HAP-1 (cell line): ENCODE results near the gene PCMT1.
"Not testable (repeated sequence)": the region's sequence is repeated elsewhere in the genome, so short reads cannot be mapped to it uniquely, and the experiment has no call there.

Source experiments
- DNase-seq, 2 experiments: peaks; one replicate each; pipeline ENCODE4 v3.0.0-alpha.2; 2016 to 2020; ENCODE audit warnings: low spot score in 2 of 2
- H3K27me3 ChIP-seq: fragments of 250-450 bp; sonication (Bioruptor Pico); 2 replicates; pipeline ENCODE4 v1.5.1; 2020; ENCODE audit warnings: low read depth, mild to moderate bottlenecking, moderate library complexity
- H3K36me3 ChIP-seq: fragments of 250-450 bp; sonication (Bioruptor Pico); replicated peaks from 2 replicates; pipeline ENCODE4 v1.5.1; 2020; ENCODE audit warnings: mild to moderate bottlenecking
- H3K4me1 ChIP-seq: fragments of 250-450 bp; sonication (Bioruptor Pico); 2 replicates; pipeline ENCODE4 v1.5.1; 2020; ENCODE audit warnings: mild to moderate bottlenecking
- H3K4me3 ChIP-seq: fragments of 250-450 bp; sonication (Bioruptor Pico); 2 replicates; pipeline ENCODE4 v1.5.1; 2020; ENCODE audit warnings: mild to moderate bottlenecking, moderate library complexity
- H3K9me3 ChIP-seq: fragments of 250-450 bp; sonication (Bioruptor Pico); 2 replicates; pipeline ENCODE4 v1.5.1; 2020; ENCODE audit warnings: mild to moderate bottlenecking, moderate library complexity
- in situ Hi-C: fragments of 300-500 bp; cut with MboI; formaldehyde crosslinking; loops from 3 replicates; pipeline ENCODE4 v1.14.3; 2020; ENCODE audit warnings: low sequenced_read_pairs, inconsistent platforms, mixed read lengths

PCMT1 gene

DNA sequence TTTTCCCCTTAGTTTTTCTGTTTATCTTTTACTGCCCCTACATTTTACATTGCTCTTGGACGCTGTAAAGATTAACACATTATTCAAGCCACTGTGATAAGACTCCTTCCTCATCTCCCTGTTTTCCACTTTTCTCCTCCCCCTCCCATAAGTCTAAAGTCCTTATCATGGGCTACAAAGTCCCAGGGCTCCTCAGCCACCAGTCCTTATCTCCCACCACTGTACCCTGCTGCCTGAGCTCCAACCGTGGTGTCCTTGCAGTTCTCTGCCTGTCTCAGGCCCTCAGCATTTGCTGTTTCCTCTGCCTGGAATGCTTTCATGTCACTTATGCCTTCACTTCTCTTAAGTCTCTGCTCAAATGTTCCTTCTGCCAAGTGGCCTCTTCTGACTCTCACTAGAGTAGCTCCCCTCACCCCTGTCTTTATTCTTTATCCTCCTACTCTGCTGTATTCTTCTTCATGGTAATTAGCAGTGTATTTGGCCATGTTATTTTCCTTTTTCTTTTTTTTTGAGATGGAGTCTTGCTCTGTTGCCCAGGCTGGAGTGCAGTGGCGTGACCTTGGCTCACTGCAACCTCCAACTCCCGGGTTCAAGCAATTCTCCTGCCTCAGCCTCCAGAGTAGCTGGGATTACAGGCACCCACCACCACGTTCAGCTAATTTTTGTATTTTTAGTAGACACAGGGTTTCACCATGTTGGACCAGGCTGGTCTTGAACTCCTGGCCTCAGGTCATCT lies 20.9 kb upstream of the PCMT1 start:
- in situ Hi-C loops, result no loop called here
- H3K9me3 ChIP-seq, result no peaks in the 10 kb centered on the region
- H3K27me3 ChIP-seq, result no peaks in the 10 kb centered on the region
- peaks cover 4% of the 10 kb centered on the region for H3K4me1 ChIP-seq
- no peak overlapping the region for H3K4me3 ChIP-seq
- DNase-seq, result no peak
- peaks cover 66% of the 10 kb centered on the region for H3K36me3 ChIP-seq

DNA sequence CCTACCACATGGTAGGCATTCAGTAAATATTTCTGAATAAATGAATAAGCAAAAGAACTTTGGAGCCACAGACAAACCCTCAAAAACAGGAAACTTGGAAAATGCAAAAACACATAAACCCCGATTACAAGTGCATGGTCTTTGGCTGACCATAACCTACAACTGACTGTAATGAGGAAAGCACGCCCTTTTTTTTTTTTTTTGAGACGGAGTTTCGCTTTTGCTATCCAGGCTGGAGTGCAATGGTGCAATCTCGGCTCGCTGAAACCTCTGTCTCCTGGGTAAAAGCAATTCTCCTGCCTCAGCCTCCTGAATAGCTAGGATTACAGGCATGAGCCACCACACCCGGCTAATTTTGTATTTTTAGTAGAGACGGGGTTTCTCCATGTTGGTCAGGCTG lies 19.7 kb upstream of the PCMT1 start:
- no peaks in the 10 kb centered on the region for H3K27me3 ChIP-seq
- H3K36me3 ChIP-seq, result peaks cover 67% of the 10 kb centered on the region
- no peaks in the 10 kb centered on the region for H3K9me3 ChIP-seq
- no peak overlapping the region for H3K4me3 ChIP-seq
- H3K4me1 ChIP-seq, result no peaks in the 10 kb centered on the region
- no peak for DNase-seq
- in situ Hi-C loops, result no loop called here

DNA sequence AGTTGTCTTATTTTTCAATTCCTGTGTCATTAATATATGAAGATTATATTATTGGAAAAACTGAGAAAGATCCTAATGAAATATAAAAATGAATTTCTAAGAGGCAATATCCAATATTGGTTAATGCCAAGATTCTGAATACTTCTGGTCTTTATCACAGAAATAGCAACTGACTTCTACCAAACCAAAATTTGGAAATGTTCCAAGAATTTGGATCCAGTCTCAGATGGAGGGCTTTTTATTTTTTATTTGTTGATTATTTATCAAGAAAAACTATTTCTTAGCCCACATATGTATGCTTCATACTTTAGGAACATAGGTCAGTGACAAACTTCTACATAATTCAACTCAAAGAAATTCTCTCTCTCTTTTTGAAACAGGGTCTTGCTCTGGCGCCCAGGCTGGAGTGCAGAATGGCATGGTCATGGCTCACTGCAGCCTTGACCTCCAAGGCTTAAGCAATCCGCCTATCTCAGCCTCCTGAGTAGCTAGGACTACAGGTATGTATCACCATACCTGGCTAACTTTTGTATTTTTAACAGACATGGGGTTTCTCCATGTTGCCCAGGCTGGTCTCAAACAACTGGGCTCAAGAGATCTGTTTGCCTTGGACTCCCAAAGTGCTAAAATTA lies 16.3 kb upstream of the PCMT1 start:
- Histone ChIP-seq H3K4me1 (no peaks in the 10 kb centered on the region), H3K27me3 (no peaks in the 10 kb centered on the region), H3K9me3 (no peaks in the 10 kb centered on the region), H3K36me3 (peaks cover 70% of the 10 kb centered on the region), H3K4me3 (no peak overlapping the region)
- no peak for DNase-seq
- in situ Hi-C loops, result no loop called here

DNA sequence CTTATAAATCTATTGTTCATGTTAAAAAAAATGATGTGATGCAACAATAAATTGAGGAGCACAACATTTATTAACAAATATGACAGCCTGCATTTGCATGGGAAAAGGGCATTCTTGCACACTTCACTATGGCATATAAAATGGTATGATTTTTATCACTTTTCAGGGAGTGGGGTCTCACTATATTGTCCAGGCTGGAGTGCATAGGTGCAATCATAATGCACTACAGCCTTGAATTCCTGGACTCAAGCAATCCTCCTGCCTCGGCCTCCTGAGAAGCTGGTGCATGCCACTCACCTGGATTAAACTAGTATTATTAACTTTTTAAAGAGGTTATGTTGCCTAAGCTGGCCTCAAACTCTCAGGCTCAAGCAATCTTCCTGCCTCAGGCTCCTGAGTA lies 14.6 kb upstream of the PCMT1 start:
- peaks cover 68% of the 10 kb centered on the region for H3K36me3 ChIP-seq
- no peaks in the 10 kb centered on the region for H3K4me1 ChIP-seq
- no peaks in the 10 kb centered on the region for H3K9me3 ChIP-seq
- H3K27me3 ChIP-seq, result no peaks in the 10 kb centered on the region
- no peak overlapping the region for H3K4me3 ChIP-seq
- no peak for DNase-seq
- in situ Hi-C loops, result no loop called here

DNA sequence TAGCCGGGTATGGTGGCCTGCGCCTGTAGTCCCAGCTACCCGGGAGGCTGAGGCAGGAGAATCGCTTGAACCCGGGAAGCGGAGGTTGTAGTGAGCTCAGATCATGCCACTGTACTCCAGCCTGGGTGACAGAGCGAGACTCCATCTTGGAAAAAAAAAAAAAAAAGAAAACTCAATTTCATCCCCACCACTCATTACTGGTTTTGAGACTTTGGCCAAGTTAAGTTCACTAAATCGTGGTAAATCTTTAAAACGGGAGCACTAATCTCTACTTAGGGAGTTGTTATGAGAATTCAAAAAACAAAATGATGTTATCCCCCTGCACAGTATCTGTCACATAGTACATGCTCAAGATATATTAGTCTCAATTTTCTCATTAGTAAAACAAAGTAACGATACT lies 4.3 kb upstream of the PCMT1 start:
- Histone ChIP-seq H3K4me3 (peak overlapping the region; percentile 78), H3K36me3 (peaks cover 37% of the 10 kb centered on the region), H3K4me1 (peaks cover 14% of the 10 kb centered on the region)
- H3K27me3 ChIP-seq, in situ Hi-C loops, DNase-seq, H3K9me3 ChIP-seq: not testable (repeated sequence)

DNA sequence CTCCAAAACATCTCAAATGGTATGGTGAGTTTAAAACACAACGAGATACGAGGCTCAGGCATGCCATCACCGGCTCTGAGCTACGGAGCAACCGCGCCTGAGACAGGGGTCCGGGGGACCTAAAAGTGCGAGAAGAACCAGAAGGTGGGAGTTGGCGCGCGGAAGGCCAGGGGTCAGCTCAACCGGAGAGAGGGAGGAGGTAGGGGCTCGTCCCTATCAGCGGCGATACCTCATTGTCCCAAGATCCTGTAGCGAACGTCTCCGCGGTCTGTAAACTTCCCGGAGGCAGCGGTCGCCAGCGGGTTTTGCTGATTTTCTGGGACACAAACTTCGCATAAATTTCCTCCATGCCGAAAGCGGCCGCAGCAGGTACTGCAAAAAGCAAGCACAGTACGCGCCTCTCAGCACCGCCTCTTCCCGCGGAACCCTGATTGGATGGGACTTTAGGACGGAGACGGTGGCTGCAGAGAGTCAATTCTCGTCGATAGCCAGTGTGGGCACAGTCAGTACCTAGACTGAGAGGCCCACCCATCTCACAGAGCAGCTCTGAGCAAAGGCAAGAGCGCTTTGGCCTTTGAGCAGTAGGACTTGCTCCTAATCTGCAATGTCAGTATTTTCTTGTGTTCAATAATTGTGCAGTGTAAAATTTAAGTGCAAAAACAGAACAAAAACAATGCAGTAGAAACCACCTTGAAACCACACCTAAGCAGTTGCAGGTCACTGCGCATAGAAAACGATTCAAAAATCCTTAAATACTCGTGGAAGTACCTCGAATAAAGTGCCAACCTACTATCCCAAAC lies 3.2 kb upstream of the PCMT1 start, which contains the start of gene NUP43:
TSS of gene NUP43 (minus strand) at position 383 of the 800 bp plus-strand sequence. CDS start at position 349, 34 bp downstream.
- H3K4me3 ChIP-seq, result peak within 1 kb of the TSS; percentile 78
- in situ Hi-C loops, result no loop called here
- H3K4me1 ChIP-seq, result peaks cover 14% of the 10 kb centered on the region
- H3K36me3 ChIP-seq, result peaks cover 26% of the 10 kb centered on the region
- H3K27me3 ChIP-seq, result no peaks in the 10 kb centered on the region
- H3K9me3 ChIP-seq, result no peaks in the 10 kb centered on the region
- DNase-seq, result peak; percentile 91 to 97

DNA sequence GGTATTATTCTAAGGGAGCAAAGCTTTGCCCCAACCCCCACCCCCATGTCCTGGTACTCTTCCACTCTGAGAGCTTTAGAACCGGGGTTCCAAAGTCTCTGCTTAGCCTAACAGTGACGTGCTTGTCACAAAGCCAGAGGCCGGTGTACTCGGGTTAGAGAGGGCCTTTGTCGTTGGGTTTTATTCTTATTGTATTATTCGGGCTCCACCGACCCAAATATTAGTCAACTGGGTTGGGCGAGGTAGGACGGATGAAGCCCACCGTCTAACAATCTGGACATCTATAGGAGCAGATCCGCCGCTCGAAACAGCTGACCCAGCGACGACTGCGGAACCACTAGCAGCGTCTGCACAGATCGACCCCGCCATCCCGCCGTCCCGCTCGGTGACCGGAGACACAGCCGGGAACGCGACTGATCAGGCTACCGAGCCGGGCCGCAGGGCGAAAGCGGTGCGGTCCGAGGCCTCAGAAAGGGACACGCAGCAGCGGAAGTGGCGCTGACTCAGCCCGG lies 403 bp upstream of the PCMT1 start:
- H3K9me3 ChIP-seq, H3K27me3 ChIP-seq, in situ Hi-C loops, H3K36me3 ChIP-seq, DNase-seq: not testable (repeated sequence)
- Histone ChIP-seq H3K4me3 (peak overlapping the region; percentile 95), H3K4me1 (peaks cover 17% of the 10 kb centered on the region)

DNA sequence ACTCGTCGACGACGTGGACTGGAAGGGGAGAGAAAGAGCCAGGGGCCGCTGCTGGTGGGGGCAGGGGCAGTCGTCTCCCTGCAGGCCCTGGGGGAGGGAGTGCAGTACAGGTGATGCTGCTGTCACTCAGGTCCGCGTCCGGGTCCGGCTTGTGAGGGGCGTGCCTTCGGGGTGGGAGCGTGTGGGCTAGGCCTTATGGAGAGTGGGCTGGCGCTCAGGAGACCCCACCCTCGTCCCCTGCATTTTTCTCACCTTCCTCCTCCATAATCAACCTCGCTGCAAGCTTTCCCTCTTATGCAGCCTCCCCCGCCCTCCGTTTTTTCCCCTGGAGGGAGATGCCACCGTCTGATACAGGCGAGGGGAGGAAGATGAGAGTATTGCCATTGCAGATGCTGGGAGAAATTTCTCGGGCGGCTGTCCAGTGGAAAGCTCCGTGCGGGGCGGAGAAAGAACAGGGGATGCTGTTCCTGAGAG lies 632 bp downstream of the PCMT1 start:
- Histone ChIP-seq H3K4me1 (peaks cover 17% of the 10 kb centered on the region), H3K9me3 (no peaks in the 10 kb centered on the region), H3K36me3 (peaks cover 7% of the 10 kb centered on the region), H3K27me3 (no peaks in the 10 kb centered on the region), H3K4me3 (peak overlapping the region; percentile 95)
- peak; percentile 86 to 90 for DNase-seq
- in situ Hi-C loops, result no loop called here

DNA sequence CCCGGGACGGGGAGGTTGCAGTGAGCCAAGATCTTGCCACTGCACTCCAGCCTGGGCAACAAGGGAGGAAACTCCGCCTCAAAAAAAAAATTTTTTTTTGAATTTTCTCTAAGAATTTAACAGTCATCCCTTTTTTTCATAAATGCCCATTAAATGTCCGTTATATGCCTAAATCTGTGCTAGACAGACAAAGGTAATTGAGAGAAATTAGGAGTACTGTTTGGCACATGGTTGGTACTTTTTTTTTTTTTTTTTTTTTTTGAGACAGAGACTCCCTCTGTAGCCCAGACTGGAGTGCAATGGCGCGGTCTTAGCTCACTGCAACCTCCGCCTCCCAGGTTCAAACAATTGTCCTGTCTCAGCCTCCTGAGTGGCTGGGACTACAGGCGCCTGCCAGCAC lies 1.7 kb downstream of the PCMT1 start:
- Histone ChIP-seq H3K9me3 (no peaks in the 10 kb centered on the region), H3K36me3 (peaks cover 3% of the 10 kb centered on the region), H3K27me3 (no peaks in the 10 kb centered on the region), H3K4me1 (peaks cover 12% of the 10 kb centered on the region), H3K4me3 (peak overlapping the region; percentile 95)
- no peak for DNase-seq
- in situ Hi-C loops, result no loop called here

DNA sequence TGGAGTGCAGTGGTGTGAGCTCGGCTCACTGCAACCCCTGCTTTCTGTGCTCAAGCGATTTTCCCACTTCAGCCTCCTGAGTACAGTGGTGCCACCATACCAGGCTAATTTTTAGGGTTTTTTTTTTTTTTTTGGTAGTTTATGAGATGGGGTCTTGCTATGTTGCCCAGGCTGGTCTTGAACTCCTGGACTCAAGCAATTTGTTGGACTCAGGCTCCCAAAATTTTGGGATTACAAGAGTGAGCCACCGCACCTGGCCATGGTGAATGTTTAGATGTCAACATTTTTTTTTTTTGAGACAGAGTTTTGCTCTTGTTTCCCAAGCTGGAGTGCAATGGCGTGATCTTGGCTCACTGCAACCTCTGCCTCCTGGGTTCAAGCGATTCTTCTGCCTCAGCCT lies 2.4 kb downstream of the PCMT1 start:
- H3K4me1 ChIP-seq, DNase-seq, in situ Hi-C loops, H3K27me3 ChIP-seq, H3K36me3 ChIP-seq, H3K4me3 ChIP-seq, H3K9me3 ChIP-seq: not testable (repeated sequence)

DNA sequence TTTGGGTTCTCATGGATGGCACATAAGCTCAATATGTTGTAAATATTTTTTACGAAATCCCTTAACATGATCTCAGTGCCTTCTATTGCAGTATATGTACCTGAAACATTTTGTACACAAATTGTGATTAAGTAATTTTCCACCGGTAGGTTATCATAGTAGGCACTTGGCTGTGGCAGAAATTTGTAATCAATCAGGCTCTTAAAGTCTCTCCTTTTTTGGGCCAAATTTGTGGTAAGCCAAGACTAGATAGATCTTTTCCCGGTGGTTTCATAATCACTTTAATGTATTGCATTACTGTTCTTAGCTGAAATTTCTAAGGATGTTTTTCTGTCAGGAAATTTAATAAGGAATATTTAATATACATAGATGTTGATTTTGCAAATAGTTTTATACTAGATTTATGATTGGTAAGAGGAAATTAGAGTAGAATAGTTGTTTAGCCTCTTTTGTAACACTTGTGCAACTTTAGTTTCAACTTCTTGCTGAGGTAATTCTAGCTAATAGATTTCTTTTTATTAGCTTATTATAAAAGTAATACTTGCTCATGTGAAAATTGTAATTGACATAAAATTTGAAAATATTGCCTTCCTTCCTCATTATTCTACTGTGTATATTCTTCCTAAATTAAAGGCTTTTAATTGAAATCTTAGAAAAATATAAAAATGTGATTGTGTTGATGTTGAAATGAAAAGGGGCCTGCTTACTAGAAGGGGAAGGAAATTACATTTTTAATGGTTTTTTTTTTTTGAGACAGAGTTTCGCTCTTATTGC lies 3.2 kb downstream of the PCMT1 start:
- no peak for DNase-seq
- peaks cover 6% of the 10 kb centered on the region for H3K4me1 ChIP-seq
- H3K27me3 ChIP-seq, result no peaks in the 10 kb centered on the region
- no peaks in the 10 kb centered on the region for H3K9me3 ChIP-seq
- in situ Hi-C loops, result no loop called here
- H3K36me3 ChIP-seq, result peaks cover 3% of the 10 kb centered on the region
- H3K4me3 ChIP-seq, result no peak overlapping the region

DNA sequence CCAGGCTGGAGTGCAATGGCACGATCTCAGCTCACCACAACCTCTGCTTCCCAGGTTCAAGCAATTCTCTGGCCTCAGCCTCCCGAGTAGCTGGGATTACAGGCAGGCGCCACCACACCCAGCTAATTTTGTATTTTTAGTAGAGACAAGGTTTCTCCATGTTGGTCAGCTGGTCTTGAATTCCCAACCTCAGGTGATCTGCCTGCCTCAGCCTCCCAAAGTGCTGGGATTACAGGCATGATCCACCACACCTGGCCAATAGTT lies 3.8 kb downstream of the PCMT1 start:
- DNase-seq, H3K4me3 ChIP-seq, H3K36me3 ChIP-seq, H3K9me3 ChIP-seq, in situ Hi-C loops, H3K27me3 ChIP-seq, H3K4me1 ChIP-seq: not testable (repeated sequence)

DNA sequence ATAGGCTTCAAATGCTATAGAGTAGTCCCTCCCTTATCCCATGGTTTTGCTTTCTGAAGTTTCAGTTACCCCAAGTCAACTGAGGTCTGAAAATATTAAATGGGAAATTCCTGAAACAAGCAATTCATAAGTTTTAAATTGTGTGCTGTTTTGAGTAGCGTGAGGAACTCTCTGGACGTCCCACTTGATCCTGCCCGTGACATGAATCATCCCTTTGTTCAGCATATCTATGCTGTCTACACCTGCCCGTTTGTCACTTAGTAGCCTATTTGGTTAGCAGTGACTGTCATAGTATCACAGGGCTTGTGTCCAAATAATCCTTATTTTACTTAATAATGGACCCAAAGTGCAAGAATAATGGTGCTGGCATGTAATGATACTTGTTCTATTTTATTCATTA lies 5.0 kb downstream of the PCMT1 start:
- Histone ChIP-seq H3K27me3 (no peaks in the 10 kb centered on the region), H3K4me3 (no peak overlapping the region), H3K4me1 (peaks cover 3% of the 10 kb centered on the region; the same call in 1 of the 2 replicates), H3K36me3 (peaks cover 3% of the 10 kb centered on the region), H3K9me3 (no peaks in the 10 kb centered on the region)
- no peak for DNase-seq
- in situ Hi-C loops, result no loop called here
